K562 treated with DMSO at 1 percent for 24 hours (cell line): ENCODE measurements around the gene SPC24. TPM values are rescaled to one million over a fixed set of nuclear protein-coding genes. Genes with fewer than 3 reads are reported as not detected.

Experiments
- total RNA-seq: library from RNA; unstranded; fragments of 300-600 nt; gene quantifications from 2 replicates; pipeline ENCODE4 v1.2.3, GENCODE V29; 2022; ENCODE audit warnings: low read depth; ENCODE audit not compliant: insufficient read depth

SPC24 gene
- total RNA-seq, result 40.1 and 40.5 TPM in 2 replicates

DNA sequence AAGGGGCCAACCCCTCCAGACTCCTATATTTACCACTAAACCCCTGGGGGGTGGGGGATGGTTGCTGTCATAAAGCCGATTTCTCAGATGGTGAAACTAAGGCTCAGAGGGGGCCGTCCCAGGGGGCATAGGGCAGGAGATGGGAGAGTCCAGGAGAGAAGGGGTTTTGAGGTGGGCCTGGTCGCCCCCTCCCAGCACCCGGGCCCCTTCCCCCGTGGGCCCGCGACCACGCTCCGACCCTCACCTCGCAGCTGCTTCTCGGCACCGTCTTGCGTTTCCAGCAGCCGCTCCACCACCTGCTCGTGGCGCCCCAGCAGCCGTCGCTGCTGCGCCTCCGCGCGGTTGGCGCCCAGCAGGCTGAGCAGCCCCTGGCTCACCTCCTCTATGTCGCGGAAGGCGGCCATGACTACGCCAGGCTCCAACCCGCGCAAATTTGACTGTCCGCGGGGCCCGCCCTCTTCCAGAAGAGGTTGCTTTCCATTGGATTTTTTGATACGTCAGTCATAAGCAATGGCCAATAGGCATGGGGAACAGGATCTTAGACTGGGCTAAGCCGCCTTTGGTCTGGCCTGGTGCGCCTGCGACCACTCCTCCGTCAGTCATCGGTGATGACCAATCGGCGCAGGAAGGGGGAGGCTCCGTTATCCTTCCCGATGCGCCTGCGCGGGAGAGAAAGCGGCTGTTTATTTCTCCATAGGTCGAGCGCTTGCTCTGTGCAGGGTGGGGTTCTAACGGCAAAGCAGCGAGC, at the start of gene SPC24:
Gene SPC24 (minus strand): TSS at position 410 of the 748 bp plus-strand sequence. CDS start 6 bp downstream, at position 404.

DNA sequence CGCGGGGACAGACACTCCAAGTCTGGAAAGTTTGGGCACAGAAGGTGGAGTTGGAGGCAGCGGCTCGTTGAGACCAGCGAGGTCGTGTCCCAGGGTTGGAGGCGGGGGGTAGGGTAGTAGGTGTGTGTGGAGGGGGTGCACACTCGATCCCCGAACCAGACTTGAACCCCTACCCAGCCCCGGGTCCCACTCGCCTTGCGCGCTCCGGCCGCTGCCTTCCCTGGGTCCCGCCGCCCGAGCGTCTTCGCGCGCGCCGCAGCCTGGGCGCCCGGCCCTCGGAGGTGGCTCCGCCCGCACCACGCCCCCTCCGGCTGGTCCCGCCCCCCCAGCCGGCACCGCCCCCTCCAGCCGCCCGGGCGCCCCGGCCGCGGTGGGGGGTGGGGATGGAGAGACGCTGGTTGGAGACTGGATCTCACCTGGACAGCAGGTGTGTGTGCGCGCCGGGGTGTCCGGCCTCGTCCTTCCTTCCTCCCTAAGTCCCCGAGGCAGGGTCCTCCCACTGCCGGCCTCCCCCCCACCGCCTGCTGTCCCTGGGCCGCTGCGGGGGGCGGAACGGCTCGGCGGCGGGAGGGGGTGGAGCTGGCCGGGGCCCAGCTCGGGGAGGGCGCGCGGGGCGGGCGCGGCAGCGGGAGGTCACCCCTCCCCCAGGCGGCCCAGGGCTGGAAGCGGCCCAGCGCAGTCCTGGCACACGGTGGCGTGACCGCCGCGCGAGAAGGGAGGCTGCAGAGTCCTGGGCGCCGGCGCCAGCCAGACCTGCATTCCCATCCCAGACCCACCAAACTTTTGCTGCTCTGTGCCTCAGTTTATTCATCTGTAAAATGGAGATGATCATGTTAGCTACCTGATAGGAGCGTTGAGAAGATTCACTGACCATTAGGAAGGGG, 42.0 kb upstream of the SPC24 start, which contains the start of gene KANK2:
Gene KANK2 (minus strand): TSS at position 255 of the 884 bp plus-strand sequence. CDS start 3,034 bp downstream, outside the sequence.

Other genes with a start within 250 kb of the SPC24 start
- 106 and 108 TPM in 2 replicates for gene YIPF2, start 227.1 kb downstream of the SPC24 start, total RNA-seq
- gene TIMM29, start 227.0 kb downstream of the SPC24 start, total RNA-seq, result 55.9 and 57.1 TPM in 2 replicates
- 126 and 136 TPM in 2 replicates for gene SMARCA4, start 194.8 kb downstream of the SPC24 start, total RNA-seq
- gene LDLR, start 66.3 kb downstream of the SPC24 start, total RNA-seq, result 45.5 and 50.5 TPM in 2 replicates
- 44.3 and 58.6 TPM in 2 replicates for gene KANK2, start 41.8 kb upstream of the SPC24 start, total RNA-seq
- not detected in 2 replicates for gene ANGPTL8, start 83.8 kb upstream of the SPC24 start, total RNA-seq
- gene DOCK6, start 106.7 kb upstream of the SPC24 start, total RNA-seq, result 12.1 and 12.5 TPM in 2 replicates
- not detected in 2 replicates for gene TSPAN16, start 140.4 kb upstream of the SPC24 start, total RNA-seq
- gene RAB3D, start 183.9 kb upstream of the SPC24 start, total RNA-seq, result 5.1 and 5.7 TPM in 2 replicates
- 107 and 112 TPM in 2 replicates for gene TMEM205, start 190.5 kb upstream of the SPC24 start, total RNA-seq
- 14.3 and 19.7 TPM in 2 replicates for gene CCDC159, start 190.7 kb upstream of the SPC24 start, total RNA-seq
- gene PLPPR2, start 199.7 kb upstream of the SPC24 start, total RNA-seq, result 41.0 and 41.2 TPM in 2 replicates
- 3.0 and 5.2 TPM in 2 replicates for gene SWSAP1, start 218.9 kb upstream of the SPC24 start, total RNA-seq
- 14.7 and 15.9 TPM in 2 replicates for gene EPOR, start 228.5 kb upstream of the SPC24 start, total RNA-seq